Measurements from ENCODE around the gene FOXN3. TPM values are rescaled to one million over a fixed set of nuclear protein-coding genes. Genes with fewer than 3 reads are reported as not detected.

FOXN3 gene
- total and polyA plus RNA-seq, 2 experiments from 2014 or later, result 98.9 to 167 TPM

DNA sequence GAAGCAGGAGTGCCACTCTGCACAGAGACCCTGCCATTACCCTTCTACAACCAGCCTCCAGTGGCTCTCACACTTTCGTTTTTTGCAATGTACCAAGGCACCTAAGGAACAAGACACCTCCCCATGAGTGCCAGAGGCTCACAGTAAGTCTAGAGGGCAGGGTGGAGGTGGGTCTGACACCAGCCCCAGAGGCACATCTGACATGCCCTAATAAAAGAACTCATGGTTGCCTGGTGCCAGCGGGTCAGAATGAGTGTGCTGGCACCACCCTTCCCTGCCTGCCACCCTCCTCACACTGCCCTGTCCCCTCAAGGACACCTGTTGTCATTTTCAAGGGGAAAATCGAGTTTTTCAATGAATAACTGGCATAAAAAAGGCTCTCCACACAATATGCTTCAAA is 161.2 kb downstream of the FOXN3 start:
- no peak overlapping the region for H3K4me3 ChIP-seq
- peaks cover 10% of the 10 kb centered on the region; the same call in 1 of the 2 replicates for H3K9me2 ChIP-seq (ENCODE audit: insufficient read depth)
- no peak overlapping the region for H2AFZ ChIP-seq
- no peak overlapping the region for H3K4me2 ChIP-seq
- H3K79me2 ChIP-seq (replicated peaks; ENCODE audit: insufficient read depth), result peaks cover 100% of the 10 kb centered on the region
- no peak for TF ChIP-seq ZNF114 (CRISPR knock-in tag; IDR thresholded peaks at IDR 0.05)
- no peak for TF ChIP-seq REST (IDR thresholded peaks at IDR 0.05; ENCODE audit: unreplicated experiment)
- TF ChIP-seq CREB1 (CRISPR knock-in tag; IDR thresholded peaks at IDR 0.05; ENCODE audit: low read depth), result no peak
- no peak for TF ChIP-seq ETS1 (IDR thresholded peaks at IDR 0.05)
- Mint-ChIP-seq H3K4me1 (peaks cover 45% of the 10 kb centered on the region), H3K27ac (no peak overlapping the region), H3K36me3 (ENCODE audit: low read depth) (peaks cover 49% of the 10 kb centered on the region), H3K4me3 (no peak overlapping the region), H3K27me3 (ENCODE audit: insufficient read depth, low read depth, poor library complexity) (peaks cover 16% of the 10 kb centered on the region), H3K9me3 (no peaks in the 10 kb centered on the region)
- H3K27ac ChIP-seq (ENCODE audit: low read depth), result no peak overlapping the region
- ATAC-seq (no peak), DNase-seq (ENCODE audit: low spot score) (no peak)
- no peaks in the 10 kb centered on the region for H3K27me3 ChIP-seq (ENCODE audit: insufficient read depth)
- H3K36me3 ChIP-seq (ENCODE audit: insufficient read depth), result no peaks in the 10 kb centered on the region
- H4K20me1 ChIP-seq (replicated peaks; ENCODE audit: insufficient read depth), result peaks cover 31% of the 10 kb centered on the region
- 0 out of 2 replicates have a peak, but pooled peaks cover 4% of the 10 kb centered on the region for H3F3A ChIP-seq (replicated peaks; ENCODE audit: low read depth)
- peaks cover 11% of the 10 kb centered on the region for H3K4me1 ChIP-seq (ENCODE audit: insufficient read depth)

DNA sequence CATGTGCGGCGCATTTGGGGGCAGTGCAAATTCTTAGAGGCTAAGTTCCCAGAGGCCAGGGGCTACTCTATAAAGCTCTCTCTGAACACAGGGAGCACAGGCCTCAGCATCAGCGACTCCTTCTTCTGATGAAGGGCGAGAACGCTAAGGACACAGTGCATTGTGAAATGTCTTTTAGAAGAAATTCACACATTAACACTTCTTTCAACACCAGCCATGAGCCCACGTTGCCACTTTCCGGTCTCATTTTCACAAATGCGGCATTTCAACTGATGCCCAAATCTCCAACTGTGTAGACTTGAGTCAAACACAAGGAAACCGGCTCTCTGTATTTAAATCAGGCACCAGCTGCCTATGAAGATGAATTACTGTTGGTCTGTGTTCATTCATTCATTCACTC is 162.0 kb downstream of the FOXN3 start:
- Mint-ChIP-seq H3K4me1 (peaks cover 45% of the 10 kb centered on the region), H3K27ac (no peak overlapping the region)
- TF ChIP-seq NANOG (IDR thresholded peaks at IDR 0.05; ENCODE audit: borderline replicate concordance) (no peak), JUNB (IDR thresholded peaks at IDR 0.05; ENCODE audit: unreplicated experiment) (no peak), EZH2phosphoT487 (IDR thresholded peaks at IDR 0.05; ENCODE audit: unreplicated experiment) (no peak), POLR2AphosphoS5 (IDR thresholded peaks at IDR 0.05; ENCODE audit: low read depth) (no peak), EZH2 (IDR thresholded peaks at IDR 0.05; ENCODE audit: low read depth, unreplicated experiment) (no peak), ETS1 (IDR thresholded peaks at IDR 0.05) (no peak), CREB1 (CRISPR knock-in tag; IDR thresholded peaks at IDR 0.05; ENCODE audit: low read depth) (no peak)
- TF ChIP-seq, protein P1, sequence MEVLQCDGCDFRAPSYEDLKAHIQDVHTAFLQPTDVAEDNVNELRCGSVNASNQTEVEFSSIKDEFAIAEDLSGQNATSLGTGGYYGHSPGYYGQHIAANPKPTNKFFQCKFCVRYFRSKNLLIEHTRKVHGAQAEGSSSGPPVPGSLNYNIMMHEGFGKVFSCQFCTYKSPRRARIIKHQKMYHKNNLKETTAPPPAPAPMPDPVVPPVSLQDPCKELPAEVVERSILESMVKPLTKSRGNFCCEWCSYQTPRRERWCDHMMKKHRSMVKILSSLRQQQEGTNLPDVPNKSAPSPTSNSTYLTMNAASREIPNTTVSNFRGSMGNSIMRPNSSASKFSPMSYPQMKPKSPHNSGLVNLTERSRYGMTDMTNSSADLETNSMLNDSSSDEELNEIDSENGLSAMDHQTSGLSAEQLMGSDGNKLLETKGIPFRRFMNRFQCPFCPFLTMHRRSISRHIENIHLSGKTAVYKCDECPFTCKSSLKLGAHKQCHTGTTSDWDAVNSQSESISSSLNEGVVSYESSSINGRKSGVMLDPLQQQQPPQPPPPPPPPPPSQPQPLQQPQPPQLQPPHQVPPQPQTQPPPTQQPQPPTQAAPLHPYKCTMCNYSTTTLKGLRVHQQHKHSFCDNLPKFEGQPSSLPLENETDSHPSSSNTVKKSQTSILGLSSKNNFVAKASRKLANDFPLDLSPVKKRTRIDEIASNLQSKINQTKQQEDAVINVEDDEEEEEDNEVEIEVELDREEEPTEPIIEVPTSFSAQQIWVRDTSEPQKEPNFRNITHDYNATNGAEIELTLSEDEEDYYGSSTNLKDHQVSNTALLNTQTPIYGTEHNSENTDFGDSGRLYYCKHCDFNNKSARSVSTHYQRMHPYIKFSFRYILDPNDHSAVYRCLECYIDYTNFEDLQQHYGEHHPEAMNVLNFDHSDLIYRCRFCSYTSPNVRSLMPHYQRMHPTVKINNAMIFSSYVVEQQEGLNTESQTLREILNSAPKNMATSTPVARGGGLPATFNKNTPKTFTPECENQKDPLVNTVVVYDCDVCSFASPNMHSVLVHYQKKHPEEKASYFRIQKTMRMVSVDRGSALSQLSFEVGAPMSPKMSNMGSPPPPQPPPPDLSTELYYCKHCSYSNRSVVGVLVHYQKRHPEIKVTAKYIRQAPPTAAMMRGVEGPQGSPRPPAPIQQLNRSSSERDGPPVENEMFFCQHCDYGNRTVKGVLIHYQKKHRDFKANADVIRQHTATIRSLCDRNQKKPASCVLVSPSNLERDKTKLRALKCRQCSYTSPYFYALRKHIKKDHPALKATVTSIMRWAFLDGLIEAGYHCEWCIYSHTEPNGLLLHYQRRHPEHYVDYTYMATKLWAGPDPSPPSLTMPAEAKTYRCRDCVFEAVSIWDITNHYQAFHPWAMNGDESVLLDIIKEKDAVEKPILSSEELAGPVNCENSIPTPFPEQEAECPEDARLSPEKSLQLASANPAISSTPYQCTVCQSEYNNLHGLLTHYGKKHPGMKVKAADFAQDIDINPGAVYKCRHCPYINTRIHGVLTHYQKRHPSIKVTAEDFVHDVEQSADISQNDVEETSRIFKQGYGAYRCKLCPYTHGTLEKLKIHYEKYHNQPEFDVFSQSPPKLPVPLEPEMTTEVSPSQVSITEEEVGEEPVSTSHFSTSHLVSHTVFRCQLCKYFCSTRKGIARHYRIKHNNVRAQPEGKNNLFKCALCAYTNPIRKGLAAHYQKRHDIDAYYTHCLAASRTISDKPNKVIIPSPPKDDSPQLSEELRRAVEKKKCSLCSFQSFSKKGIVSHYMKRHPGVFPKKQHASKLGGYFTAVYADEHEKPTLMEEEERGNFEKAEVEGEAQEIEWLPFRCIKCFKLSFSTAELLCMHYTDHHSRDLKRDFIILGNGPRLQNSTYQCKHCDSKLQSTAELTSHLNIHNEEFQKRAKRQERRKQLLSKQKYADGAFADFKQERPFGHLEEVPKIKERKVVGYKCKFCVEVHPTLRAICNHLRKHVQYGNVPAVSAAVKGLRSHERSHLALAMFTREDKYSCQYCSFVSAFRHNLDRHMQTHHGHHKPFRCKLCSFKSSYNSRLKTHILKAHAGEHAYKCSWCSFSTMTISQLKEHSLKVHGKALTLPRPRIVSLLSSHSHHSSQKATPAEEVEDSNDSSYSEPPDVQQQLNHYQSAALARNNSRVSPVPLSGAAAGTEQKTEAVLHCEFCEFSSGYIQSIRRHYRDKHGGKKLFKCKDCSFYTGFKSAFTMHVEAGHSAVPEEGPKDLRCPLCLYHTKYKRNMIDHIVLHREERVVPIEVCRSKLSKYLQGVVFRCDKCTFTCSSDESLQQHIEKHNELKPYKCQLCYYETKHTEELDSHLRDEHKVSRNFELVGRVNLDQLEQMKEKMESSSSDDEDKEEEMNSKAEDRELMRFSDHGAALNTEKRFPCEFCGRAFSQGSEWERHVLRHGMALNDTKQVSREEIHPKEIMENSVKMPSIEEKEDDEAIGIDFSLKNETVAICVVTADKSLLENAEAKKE (CRISPR knock-in tag; IDR thresholded peaks at IDR 0.05), result no peak

More for the DNA sequence above, 162.0 kb downstream of the FOXN3 start:
- H3K79me2 ChIP-seq (replicated peaks; ENCODE audit: insufficient read depth), result peaks cover 100% of the 10 kb centered on the region
- Mint-ChIP-seq H3K9me3 (no peaks in the 10 kb centered on the region), H3K4me3 (no peak overlapping the region), H3K27me3 (ENCODE audit: insufficient read depth, low read depth, poor library complexity) (peaks cover 16% of the 10 kb centered on the region), H3K36me3 (ENCODE audit: low read depth) (peaks cover 56% of the 10 kb centered on the region)
- H3K27me3 ChIP-seq (ENCODE audit: insufficient read depth), result no peaks in the 10 kb centered on the region
- no peaks in the 10 kb centered on the region for H3K36me3 ChIP-seq (ENCODE audit: insufficient read depth)
- H3K4me2 ChIP-seq, result no peak overlapping the region
- DNase-seq (ENCODE audit: low spot score) (no peak), ATAC-seq (no peak)
- H3F3A ChIP-seq (replicated peaks; ENCODE audit: low read depth), result 0 out of 2 replicates have a peak, but pooled peaks cover 4% of the 10 kb centered on the region
- peaks cover 12% of the 10 kb centered on the region for H3K4me1 ChIP-seq (ENCODE audit: insufficient read depth)
- H3K27ac ChIP-seq (ENCODE audit: low read depth), result peak overlapping the region; percentile 32; the same call in 1 of the 2 replicates
- peaks cover 10% of the 10 kb centered on the region; the same call in 1 of the 2 replicates for H3K9me2 ChIP-seq (ENCODE audit: insufficient read depth)
- H4K20me1 ChIP-seq (replicated peaks; ENCODE audit: insufficient read depth), result peaks cover 35% of the 10 kb centered on the region
- H2AFZ ChIP-seq, result no peak overlapping the region
- H3K4me3 ChIP-seq, result no peak overlapping the region

All from GM23338 (cell line).